H9 (cell line): ENCODE results near the gene ARHGEF12. TPM values are rescaled to one million over a fixed set of nuclear protein-coding genes. Genes with fewer than 3 reads are reported as not detected.

Experiments used
- DNase-seq: peaks from one replicate; pipeline ENCODE4 v3.0.0-alpha.2; 2017
- H2AFZ ChIP-seq: one replicate; pipeline ENCODE4 v1.6.1; 2013; ENCODE audit warnings: mild to moderate bottlenecking, low read length, control low read depth, moderate library complexity
- H2AK5ac ChIP-seq: 2 replicates; pipeline ENCODE4 v1.6.1; 2013; ENCODE audit warnings: low read length, control low read depth, mixed read lengths; ENCODE audit not compliant: insufficient read length
- H2BK120ac ChIP-seq: one replicate; pipeline ENCODE4 v1.6.1; 2013; ENCODE audit warnings: low read depth, mild to moderate bottlenecking, low read length, control low read depth, inconsistent platforms; ENCODE audit not compliant: poor library complexity, severe bottlenecking
- H2BK12ac ChIP-seq: 2 replicates; pipeline ENCODE4 v1.6.1; 2013; ENCODE audit warnings: low read length, control low read depth, mixed read lengths, low read depth; ENCODE audit not compliant: insufficient read length
- H2BK15ac ChIP-seq: 2 replicates; pipeline ENCODE4 v1.6.1; 2013; ENCODE audit warnings: low read depth, low read length, control low read depth
- H2BK20ac ChIP-seq: one replicate; pipeline ENCODE4 v1.6.1; 2013; ENCODE audit warnings: low read depth, mild to moderate bottlenecking, low read length, control low read depth, inconsistent platforms; ENCODE audit not compliant: poor library complexity, severe bottlenecking
- H2BK5ac ChIP-seq: 2 replicates; pipeline ENCODE4 v1.6.1; 2013; ENCODE audit warnings: low read length, control low read depth, mixed read lengths; ENCODE audit not compliant: insufficient read length
- H3K14ac ChIP-seq: 2 replicates; pipeline ENCODE4 v1.6.1; 2013; ENCODE audit warnings: low read length, control low read depth; ENCODE audit not compliant: insufficient read depth
- H3K18ac ChIP-seq: 2 replicates; pipeline ENCODE4 v1.6.1; 2013; ENCODE audit warnings: low read depth, mild to moderate bottlenecking, mixed read lengths, low read length, control low read depth; ENCODE audit not compliant: insufficient read length
- H3K23ac ChIP-seq: 2 replicates; pipeline ENCODE4 v1.6.1; 2013; ENCODE audit warnings: low read length, control low read depth, mixed read lengths, low read depth; ENCODE audit not compliant: insufficient read length
- H3K23me2 ChIP-seq: 2 replicates; pipeline ENCODE4 v1.6.1; 2013; ENCODE audit warnings: low read depth, mild to moderate bottlenecking, mixed read lengths, low read length, control low read depth; ENCODE audit not compliant: insufficient read length, poor library complexity, severe bottlenecking
- H3K27ac ChIP-seq: 2 replicates; pipeline ENCODE4 v1.5.1; 2013; ENCODE audit warnings: low read length, control low read depth, mixed read lengths, low read depth; ENCODE audit not compliant: insufficient read length
- H3K27me3 ChIP-seq: 2 replicates; pipeline ENCODE4 v1.6.1; 2013; ENCODE audit warnings: low read length, control low read depth, inconsistent platforms; ENCODE audit not compliant: insufficient read depth
- H3K4ac ChIP-seq: 2 replicates; pipeline ENCODE4 v1.6.1; 2013; ENCODE audit warnings: low read depth, mild to moderate bottlenecking, control low read depth, inconsistent platforms, low read length, moderate library complexity
- H3K4me1 ChIP-seq: 2 replicates; pipeline ENCODE4 v1.6.1; 2013; ENCODE audit warnings: low read length, control low read depth, inconsistent platforms; ENCODE audit not compliant: insufficient read depth
- H3K4me2 ChIP-seq: 2 replicates; pipeline ENCODE4 v1.6.1; 2013; ENCODE audit warnings: low read length, control low read depth, mixed read lengths; ENCODE audit not compliant: insufficient read length, insufficient read depth
- H3K56ac ChIP-seq: 2 replicates; pipeline ENCODE4 v1.6.1; 2013; ENCODE audit warnings: low read depth, mild to moderate bottlenecking, mixed read lengths, low read length, control low read depth; ENCODE audit not compliant: insufficient read length
- H3K79me1 ChIP-seq: 2 replicates; pipeline ENCODE4 v1.6.1; 2013; ENCODE audit warnings: low read depth, mild to moderate bottlenecking, moderate library complexity, low read length, control low read depth, inconsistent platforms; ENCODE audit not compliant: insufficient read depth, poor library complexity, severe bottlenecking
- H3K79me2 ChIP-seq: 2 replicates; pipeline ENCODE4 v1.6.1; 2013; ENCODE audit warnings: low read length, control low read depth, inconsistent platforms; ENCODE audit not compliant: insufficient read depth
- H3K9ac ChIP-seq: 2 replicates; pipeline ENCODE4 v1.6.1; 2013; ENCODE audit warnings: low read length, control low read depth, mixed read lengths; ENCODE audit not compliant: insufficient read length; ENCODE audit errors: extremely low read depth
- H3K9me3 ChIP-seq: one replicate; pipeline ENCODE4 v1.6.1; 2013; ENCODE audit warnings: low read depth, low read length, inconsistent platforms; ENCODE audit not compliant: control insufficient read depth
- H3T11ph ChIP-seq: one replicate; pipeline ENCODE4 v1.6.1; 2013; ENCODE audit warnings: mild to moderate bottlenecking, low read length, control low read depth, inconsistent platforms
- H4K20me1 ChIP-seq: one replicate; pipeline ENCODE4 v1.6.1; 2013; ENCODE audit not compliant: control insufficient read depth, insufficient read length, insufficient read depth
- H4K5ac ChIP-seq: 2 replicates; pipeline ENCODE4 v1.6.1; 2013; ENCODE audit warnings: low read depth, mild to moderate bottlenecking, mixed read lengths, low read length, control low read depth; ENCODE audit not compliant: insufficient read length
- H4K8ac ChIP-seq: replicated peaks from 2 replicates; pipeline ENCODE4 v1.6.1; 2013; ENCODE audit warnings: low read length, control low read depth, mixed read lengths, low read depth; ENCODE audit not compliant: insufficient read length
- H4K91ac ChIP-seq: 2 replicates; pipeline ENCODE4 v1.6.1; 2013; ENCODE audit warnings: low read depth, mild to moderate bottlenecking, moderate library complexity, mixed read lengths, low read length, control low read depth; ENCODE audit not compliant: insufficient read length
- H3K27ac Mint-ChIP-seq, 3 experiments: 2 replicates in 2 of 3; 3 replicates in 1 of 3; pipeline ENCODE4 v1.8.0; 2020 to 2021; ENCODE audit warnings: mixed read lengths in 3 of 3, mild to moderate bottlenecking in 1 of 3, moderate library complexity in 1 of 3
- H3K27me3 Mint-ChIP-seq: 2 replicates; pipeline ENCODE4 v1.8.0; 2021; ENCODE audit warnings: low read depth, mild to moderate bottlenecking, moderate library complexity, mixed read lengths
- H3K36me3 Mint-ChIP-seq, 3 experiments: 2 replicates in 2 of 3; 3 replicates in 1 of 3; pipeline ENCODE4 v1.8.0; 2020 to 2021; ENCODE audit warnings: low read depth in 3 of 3, mixed read lengths in 3 of 3; ENCODE audit not compliant: insufficient read depth in 1 of 3
- H3K4me1 Mint-ChIP-seq, 2 experiments: 2 replicates each; pipeline ENCODE4 v1.8.0; 2020; ENCODE audit warnings: mixed read lengths in 2 of 2
- H3K4me3 Mint-ChIP-seq, 2 experiments: 2 replicates in 1 of 2; 3 replicates in 1 of 2; pipeline ENCODE4 v1.8.0; 2020 to 2021; ENCODE audit warnings: mild to moderate bottlenecking in 2 of 2, mixed read lengths in 2 of 2, moderate library complexity in 1 of 2
- H3K9me3 Mint-ChIP-seq, 2 experiments: 2 replicates in 1 of 2; 3 replicates in 1 of 2; pipeline ENCODE4 v1.8.0; 2020; ENCODE audit warnings: mild to moderate bottlenecking in 2 of 2, mixed read lengths in 2 of 2, moderate library complexity in 1 of 2
- WGBS: extraction: QIAGEN DNeasy Blood & Tissue Kit; methylation state at CpG from one replicate; pipeline ENCODE4 v1.1.7; 2013; ENCODE audit warnings: missing lambda C conversion rate, low lambda C conversion rate, mixed read lengths; ENCODE audit not compliant: insufficient read length; ENCODE audit errors: extremely low coverage; 5-methylcytosine and 5-hydroxymethylcytosine counted together
- total RNA-seq: library from RNA; stranded (reverse); gene quantifications from 2 replicates; pipeline ENCODE4 v1.2.1, GENCODE V29; 2021
- TF ChIP-seq, protein P1 (sequence below): fragments of 200-600 bp; sonication (generic); conservative IDR thresholded peaks from 3 replicates; pipeline ENCODE4 v1.8.0; 2021; ENCODE audit warnings: antibody characterized with exemption, mild to moderate bottlenecking

The ARHGEF12 gene
- total RNA-seq, 1 experiment from 2014 or later = 27.0 TPM

DNA sequence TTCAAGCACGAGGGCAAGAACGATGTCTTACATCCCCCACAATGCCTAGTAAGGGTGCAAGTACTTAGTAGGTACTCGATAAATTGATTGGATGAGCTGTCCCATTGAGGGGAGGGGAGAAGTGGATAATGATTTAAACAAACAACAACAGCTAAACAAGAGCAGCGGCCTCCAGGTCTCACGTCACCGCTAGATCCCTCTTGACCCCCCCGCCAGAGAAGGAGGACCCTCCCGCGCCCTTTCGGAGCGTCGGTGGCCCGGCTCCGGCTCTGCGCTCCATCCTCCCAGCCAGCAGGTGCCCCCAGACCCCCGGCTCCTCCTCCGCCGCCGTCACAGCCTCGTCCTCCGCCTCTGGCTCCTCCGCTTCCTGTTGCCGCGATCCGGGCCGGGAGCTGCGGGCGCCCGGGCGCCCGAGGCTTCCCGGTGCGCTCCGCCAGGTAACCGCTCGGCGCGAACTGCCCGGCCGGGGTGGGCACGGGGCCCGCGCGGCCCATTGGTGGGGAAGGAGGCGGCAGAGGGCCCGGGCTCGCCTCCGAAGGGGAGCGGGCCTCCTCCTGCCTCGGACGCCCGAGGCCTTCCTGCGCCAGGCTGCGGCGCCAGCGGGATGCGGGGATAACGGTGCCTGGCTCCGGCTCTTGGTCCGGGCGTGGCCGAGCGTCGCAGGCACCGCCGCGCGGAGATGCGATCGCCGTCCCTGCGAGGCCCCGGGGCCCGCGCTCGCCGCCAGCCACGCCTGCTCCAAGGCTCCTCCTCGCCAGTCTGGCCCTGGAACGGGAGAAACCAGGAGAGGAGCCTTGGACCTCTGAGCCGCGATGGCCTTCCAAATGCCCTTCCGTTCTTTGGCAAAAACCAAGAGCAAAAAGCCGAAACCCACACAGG is 11.0 kb upstream of the ARHGEF12 start, which contains the start of gene TLCD5:
Gene TLCD5, plus strand, starts transcription at position 368 of the 879 bp plus-strand sequence. CDS start 2,143 bp downstream, outside the sequence.
- WGBS = no CpG with 5 or more reads among the region's 84 CpGs

More for the DNA sequence above, 11.0 kb upstream of the ARHGEF12 start, which contains the start of gene TLCD5:
- Histone ChIP-seq H3K56ac (no peak within 1 kb of the TSS), H4K91ac (no peak within 1 kb of the TSS), H3K14ac (peak within 1 kb of the TSS; percentile 6; the same call in 1 of the 2 replicates), H4K20me1 (no peaks in the 10 kb centered on the region), H3K23me2 (peaks cover 4% of the 10 kb centered on the region), H4K5ac (no peak within 1 kb of the TSS), H2AK5ac (no peak within 1 kb of the TSS), H2BK5ac (no peak within 1 kb of the TSS), H3K4me2 (peak within 1 kb of the TSS; percentile 59), H3K27me3 (no peaks in the 10 kb centered on the region), H3K18ac (peak within 1 kb of the TSS; percentile 46), H3K79me2 (no peaks in the 10 kb centered on the region), H3K9me3 (no peaks in the 10 kb centered on the region), H3T11ph (no peak within 1 kb of the TSS), H2BK12ac (peak within 1 kb of the TSS; percentile 58), H2BK15ac (no peak within 1 kb of the TSS), H3K23ac (no peak within 1 kb of the TSS), H2BK20ac (no peak within 1 kb of the TSS), H2AFZ (peak within 1 kb of the TSS; percentile 0), H3K9ac (peak within 1 kb of the TSS; percentile 5), H3K4me1 (0 out of 2 replicates have a peak, but pooled peaks cover 2% of the 10 kb centered on the region), H4K8ac (no peak within 1 kb of the TSS), H3K27ac (no peak within 1 kb of the TSS), H3K4ac (no peak within 1 kb of the TSS), H2BK120ac (no peak within 1 kb of the TSS), H3K79me1 (no peaks in the 10 kb centered on the region)
- Mint-ChIP-seq H3K4me3 (peak within 1 kb of the TSS; percentile 78 to 89), H3K36me3 (peaks cover 8 to 19% (median 10%) of the 10 kb centered on the region in 3 experiments; a peak in 6 of 7 replicates), H3K27me3 (peaks cover 5% of the 10 kb centered on the region), H3K27ac (peak within 1 kb of the TSS; percentile 12 to 65 (median 18); a peak in 2 of 7 replicates), H3K4me1 (peaks cover 14 to 15% of the 10 kb centered on the region in 2 experiments), H3K9me3 (no peaks in the 10 kb centered on the region)
- peak; percentile 94 for DNase-seq
- TF ChIP-seq, protein P1, sequence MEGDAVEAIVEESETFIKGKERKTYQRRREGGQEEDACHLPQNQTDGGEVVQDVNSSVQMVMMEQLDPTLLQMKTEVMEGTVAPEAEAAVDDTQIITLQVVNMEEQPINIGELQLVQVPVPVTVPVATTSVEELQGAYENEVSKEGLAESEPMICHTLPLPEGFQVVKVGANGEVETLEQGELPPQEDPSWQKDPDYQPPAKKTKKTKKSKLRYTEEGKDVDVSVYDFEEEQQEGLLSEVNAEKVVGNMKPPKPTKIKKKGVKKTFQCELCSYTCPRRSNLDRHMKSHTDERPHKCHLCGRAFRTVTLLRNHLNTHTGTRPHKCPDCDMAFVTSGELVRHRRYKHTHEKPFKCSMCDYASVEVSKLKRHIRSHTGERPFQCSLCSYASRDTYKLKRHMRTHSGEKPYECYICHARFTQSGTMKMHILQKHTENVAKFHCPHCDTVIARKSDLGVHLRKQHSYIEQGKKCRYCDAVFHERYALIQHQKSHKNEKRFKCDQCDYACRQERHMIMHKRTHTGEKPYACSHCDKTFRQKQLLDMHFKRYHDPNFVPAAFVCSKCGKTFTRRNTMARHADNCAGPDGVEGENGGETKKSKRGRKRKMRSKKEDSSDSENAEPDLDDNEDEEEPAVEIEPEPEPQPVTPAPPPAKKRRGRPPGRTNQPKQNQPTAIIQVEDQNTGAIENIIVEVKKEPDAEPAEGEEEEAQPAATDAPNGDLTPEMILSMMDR = peak; percentile 35; the same call in 2 of the 3 replicates
